H1 (cell line): ENCODE data around the gene ZBTB9. TPM values are rescaled to one million over a fixed set of nuclear protein-coding genes. Genes with fewer than 3 reads are reported as not detected.

ENCODE experiments used
- PHF8 ChIP-seq: fragments of 200-600 bp; sonication (generic); conservative IDR thresholded peaks from 2 replicates; pipeline ENCODE4 v1.7.1; 2012; ENCODE audit warnings: low read depth, mild to moderate bottlenecking, inconsistent platforms, low read length, moderate library complexity
- RAD21 ChIP-seq, 2 experiments: IDR thresholded peaks in 1 of 2; conservative IDR thresholded peaks in 1 of 2; 2 replicates each; pipeline ENCODE4 v1.6.1; 2011; ENCODE audit warnings: low read depth in 2 of 2, low read length in 2 of 2, improper control_type of control experiment in 1 of 2, inconsistent platforms in 1 of 2, mild to moderate bottlenecking in 1 of 2, moderate library complexity in 1 of 2
- RXRA ChIP-seq: IDR thresholded peaks from 2 replicates; pipeline ENCODE4 v1.6.1; 2011; ENCODE audit warnings: low read depth, mild to moderate bottlenecking, low read length, moderate library complexity; ENCODE audit not compliant: insufficient read depth
- SP1 ChIP-seq: IDR thresholded peaks from 2 replicates; pipeline ENCODE4 v1.6.1; 2011; ENCODE audit warnings: low read depth, low read length
- SP4 ChIP-seq: IDR thresholded peaks from 2 replicates; pipeline ENCODE4 v1.6.1; 2012; ENCODE audit warnings: low read length, inconsistent platforms
- TAF1 ChIP-seq: IDR thresholded peaks from 2 replicates; pipeline ENCODE4 v1.6.1; 2011; ENCODE audit warnings: mild to moderate bottlenecking, low read depth, low read length
- polyA plus RNA-seq, 7 experiments: library from polyadenylated mRNA; depleted of rRNA in 3 of 7; stranded (reverse) in 5 of 7; unstranded in 2 of 7; fragments of >200 nt in 5 of 7; fragments of 200-250 nt in 2 of 7; gene quantifications; 1 replicate in 5 of 7; 2 replicates in 1 of 7; 4 replicates in 1 of 7; pipeline versions ENCODE4 v1.2.1 to v1.2.3, GENCODE V29; 2011 to 2013; ENCODE audit warnings: missing spikeins in 2 of 7, mixed read lengths in 2 of 7
- total RNA-seq: library from RNA; stranded (reverse); fragmentation: NEBNext Ultra II Directional; extraction: Animal tissue kit (Norgen Biotek cat#: 25700); gene quantifications from 2 replicates; pipeline ENCODE4 v1.2.1, GENCODE V29; 2021
- TF ChIP-seq, protein P1 (sequence below): fragments of 300-600 bp; sonication (generic); IDR thresholded peaks from 2 replicates; pipeline ENCODE4 v1.7.1; 2012; ENCODE audit warnings: low read length, moderate library complexity, mild to moderate bottlenecking, inconsistent platforms; ENCODE audit not compliant: insufficient replicate concordance

The ZBTB9 gene
- total and polyA plus RNA-seq, 2 of the 8 experiments (the other 6 are each of a cell fraction or from before 2014, with no cell fraction given) = 16.9 to 20.2 TPM

DNA sequence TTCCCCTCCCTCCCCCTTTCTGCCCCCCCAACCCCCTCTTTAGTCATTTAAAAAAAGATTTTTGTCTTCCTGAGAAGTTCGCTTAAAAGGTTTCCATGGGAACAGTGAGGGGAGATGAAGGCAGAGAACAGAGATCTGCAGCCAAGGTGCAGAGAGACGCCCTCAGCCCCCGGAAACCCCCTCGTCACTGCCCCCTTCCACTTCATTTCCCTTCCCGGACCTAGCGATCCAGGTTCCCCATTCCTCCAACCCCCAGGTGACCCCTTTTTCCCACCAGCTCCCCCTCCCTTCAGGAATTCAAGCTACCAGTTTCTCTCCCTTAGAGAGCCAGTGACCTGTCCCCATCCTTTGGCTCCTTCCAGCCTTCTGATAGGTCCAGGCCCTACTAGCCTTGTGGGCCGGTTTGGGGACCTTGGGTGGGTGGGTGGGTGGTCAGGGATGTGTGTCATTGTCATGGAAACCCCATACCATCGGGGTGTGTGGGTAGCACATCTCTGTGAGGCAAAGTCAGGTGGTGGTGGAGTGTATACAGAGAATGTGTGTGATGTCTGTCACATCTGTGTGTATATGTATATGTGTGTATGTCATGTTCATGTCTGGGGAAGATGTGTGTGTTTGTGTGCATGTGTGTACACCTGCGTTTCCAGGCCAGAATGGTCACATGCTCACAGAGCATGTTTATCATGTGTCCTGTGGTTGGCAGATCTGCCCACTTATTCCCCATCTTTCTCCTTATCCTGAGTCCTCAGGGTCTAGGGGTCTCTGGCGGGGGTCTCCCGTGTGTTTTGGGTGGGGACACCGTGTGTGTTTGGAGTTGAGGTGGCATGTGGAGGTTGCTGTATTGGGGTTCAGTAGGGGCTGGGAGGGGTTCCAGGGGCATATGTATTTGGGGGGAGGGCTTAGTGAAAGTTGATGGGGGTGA, 27.5 kb upstream of the ZBTB9 start (continued):
- TF ChIP-seq, protein P1, sequence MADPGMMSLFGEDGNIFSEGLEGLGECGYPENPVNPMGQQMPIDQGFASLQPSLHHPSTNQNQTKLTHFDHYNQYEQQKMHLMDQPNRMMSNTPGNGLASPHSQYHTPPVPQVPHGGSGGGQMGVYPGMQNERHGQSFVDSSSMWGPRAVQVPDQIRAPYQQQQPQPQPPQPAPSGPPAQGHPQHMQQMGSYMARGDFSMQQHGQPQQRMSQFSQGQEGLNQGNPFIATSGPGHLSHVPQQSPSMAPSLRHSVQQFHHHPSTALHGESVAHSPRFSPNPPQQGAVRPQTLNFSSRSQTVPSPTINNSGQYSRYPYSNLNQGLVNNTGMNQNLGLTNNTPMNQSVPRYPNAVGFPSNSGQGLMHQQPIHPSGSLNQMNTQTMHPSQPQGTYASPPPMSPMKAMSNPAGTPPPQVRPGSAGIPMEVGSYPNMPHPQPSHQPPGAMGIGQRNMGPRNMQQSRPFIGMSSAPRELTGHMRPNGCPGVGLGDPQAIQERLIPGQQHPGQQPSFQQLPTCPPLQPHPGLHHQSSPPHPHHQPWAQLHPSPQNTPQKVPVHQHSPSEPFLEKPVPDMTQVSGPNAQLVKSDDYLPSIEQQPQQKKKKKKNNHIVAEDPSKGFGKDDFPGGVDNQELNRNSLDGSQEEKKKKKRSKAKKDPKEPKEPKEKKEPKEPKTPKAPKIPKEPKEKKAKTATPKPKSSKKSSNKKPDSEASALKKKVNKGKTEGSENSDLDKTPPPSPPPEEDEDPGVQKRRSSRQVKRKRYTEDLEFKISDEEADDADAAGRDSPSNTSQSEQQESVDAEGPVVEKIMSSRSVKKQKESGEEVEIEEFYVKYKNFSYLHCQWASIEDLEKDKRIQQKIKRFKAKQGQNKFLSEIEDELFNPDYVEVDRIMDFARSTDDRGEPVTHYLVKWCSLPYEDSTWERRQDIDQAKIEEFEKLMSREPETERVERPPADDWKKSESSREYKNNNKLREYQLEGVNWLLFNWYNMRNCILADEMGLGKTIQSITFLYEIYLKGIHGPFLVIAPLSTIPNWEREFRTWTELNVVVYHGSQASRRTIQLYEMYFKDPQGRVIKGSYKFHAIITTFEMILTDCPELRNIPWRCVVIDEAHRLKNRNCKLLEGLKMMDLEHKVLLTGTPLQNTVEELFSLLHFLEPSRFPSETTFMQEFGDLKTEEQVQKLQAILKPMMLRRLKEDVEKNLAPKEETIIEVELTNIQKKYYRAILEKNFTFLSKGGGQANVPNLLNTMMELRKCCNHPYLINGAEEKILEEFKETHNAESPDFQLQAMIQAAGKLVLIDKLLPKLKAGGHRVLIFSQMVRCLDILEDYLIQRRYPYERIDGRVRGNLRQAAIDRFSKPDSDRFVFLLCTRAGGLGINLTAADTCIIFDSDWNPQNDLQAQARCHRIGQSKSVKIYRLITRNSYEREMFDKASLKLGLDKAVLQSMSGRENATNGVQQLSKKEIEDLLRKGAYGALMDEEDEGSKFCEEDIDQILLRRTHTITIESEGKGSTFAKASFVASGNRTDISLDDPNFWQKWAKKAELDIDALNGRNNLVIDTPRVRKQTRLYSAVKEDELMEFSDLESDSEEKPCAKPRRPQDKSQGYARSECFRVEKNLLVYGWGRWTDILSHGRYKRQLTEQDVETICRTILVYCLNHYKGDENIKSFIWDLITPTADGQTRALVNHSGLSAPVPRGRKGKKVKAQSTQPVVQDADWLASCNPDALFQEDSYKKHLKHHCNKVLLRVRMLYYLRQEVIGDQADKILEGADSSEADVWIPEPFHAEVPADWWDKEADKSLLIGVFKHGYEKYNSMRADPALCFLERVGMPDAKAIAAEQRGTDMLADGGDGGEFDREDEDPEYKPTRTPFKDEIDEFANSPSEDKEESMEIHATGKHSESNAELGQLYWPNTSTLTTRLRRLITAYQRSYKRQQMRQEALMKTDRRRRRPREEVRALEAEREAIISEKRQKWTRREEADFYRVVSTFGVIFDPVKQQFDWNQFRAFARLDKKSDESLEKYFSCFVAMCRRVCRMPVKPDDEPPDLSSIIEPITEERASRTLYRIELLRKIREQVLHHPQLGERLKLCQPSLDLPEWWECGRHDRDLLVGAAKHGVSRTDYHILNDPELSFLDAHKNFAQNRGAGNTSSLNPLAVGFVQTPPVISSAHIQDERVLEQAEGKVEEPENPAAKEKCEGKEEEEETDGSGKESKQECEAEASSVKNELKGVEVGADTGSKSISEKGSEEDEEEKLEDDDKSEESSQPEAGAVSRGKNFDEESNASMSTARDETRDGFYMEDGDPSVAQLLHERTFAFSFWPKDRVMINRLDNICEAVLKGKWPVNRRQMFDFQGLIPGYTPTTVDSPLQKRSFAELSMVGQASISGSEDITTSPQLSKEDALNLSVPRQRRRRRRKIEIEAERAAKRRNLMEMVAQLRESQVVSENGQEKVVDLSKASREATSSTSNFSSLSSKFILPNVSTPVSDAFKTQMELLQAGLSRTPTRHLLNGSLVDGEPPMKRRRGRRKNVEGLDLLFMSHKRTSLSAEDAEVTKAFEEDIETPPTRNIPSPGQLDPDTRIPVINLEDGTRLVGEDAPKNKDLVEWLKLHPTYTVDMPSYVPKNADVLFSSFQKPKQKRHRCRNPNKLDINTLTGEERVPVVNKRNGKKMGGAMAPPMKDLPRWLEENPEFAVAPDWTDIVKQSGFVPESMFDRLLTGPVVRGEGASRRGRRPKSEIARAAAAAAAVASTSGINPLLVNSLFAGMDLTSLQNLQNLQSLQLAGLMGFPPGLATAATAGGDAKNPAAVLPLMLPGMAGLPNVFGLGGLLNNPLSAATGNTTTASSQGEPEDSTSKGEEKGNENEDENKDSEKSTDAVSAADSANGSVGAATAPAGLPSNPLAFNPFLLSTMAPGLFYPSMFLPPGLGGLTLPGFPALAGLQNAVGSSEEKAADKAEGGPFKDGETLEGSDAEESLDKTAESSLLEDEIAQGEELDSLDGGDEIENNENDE = no peak
- TF ChIP-seq RXRA = no peak
- TF ChIP-seq PHF8 = no peak
- TF ChIP-seq TAF1 = no peak
- no peak for TF ChIP-seq RAD21 (IDR thresholded peaks at IDR 0.05 in 1 of 2, conservative IDR thresholded peaks at IDR 0.05 in 1 of 2; ENCODE audit: low read depth in 2 of 2, low read length in 2 of 2)
- no peak for TF ChIP-seq SP1
- TF ChIP-seq SP4 = no peak
- TF ChIP-seq, all 59 proteins: peak for 0
